HG02938 (cell line): ENCODE measurements around the gene DPYSL5.

Source experiments
- ATAC-seq: cut with Tn5 transposase; IDR thresholded peaks from one replicate; pipeline ENCODE4 v1.9.1; 2021; ENCODE audit warnings: mild to moderate bottlenecking, moderate library complexity; ENCODE audit not compliant: unreplicated experiment

Gene DPYSL5

GRCh38 chr2:26924731-26925099, 76.8 kb downstream of the DPYSL5 start:
- no peak for ATAC-seq

- ATAC-seq = no peak
Observed at GRCh38 chr2:26925100-26925791, 77.3 kb downstream of the DPYSL5 start.

GRCh38 chr2:26927221-26927620, 79.3 kb downstream of the DPYSL5 start:
- ATAC-seq = no peak

- no peak for ATAC-seq
Observed at GRCh38 chr2:26932974-26933373, 85.0 kb downstream of the DPYSL5 start.

- no peak for ATAC-seq
Observed at GRCh38 chr2:26933431-26934334, 85.8 kb downstream of the DPYSL5 start.

GRCh38 chr2:26934335-26934724, 86.4 kb downstream of the DPYSL5 start:
- ATAC-seq = no peak

GRCh38 chr2:26934985-26935384, 87.1 kb downstream of the DPYSL5 start:
- no peak for ATAC-seq

- ATAC-seq = no peak
Observed at GRCh38 chr2:26936855-26937254, 88.9 kb downstream of the DPYSL5 start.

GRCh38 chr2:26938399-26939118, 90.6 kb downstream of the DPYSL5 start:
- ATAC-seq = no peak

GRCh38 chr2:26940001-26940400, 92.1 kb downstream of the DPYSL5 start:
- no peak for ATAC-seq

- no peak for ATAC-seq
Observed at GRCh38 chr2:26941486-26941885, 93.6 kb downstream of the DPYSL5 start.

- ATAC-seq = no peak
Observed at GRCh38 chr2:26942543-26943295, 94.8 kb downstream of the DPYSL5 start.

GRCh38 chr2:26945991-26946750, 98.2 kb downstream of the DPYSL5 start:
- no peak for ATAC-seq

- no peak for ATAC-seq
Observed at GRCh38 chr2:26946841-26947784, 99.2 kb downstream of the DPYSL5 start.

GRCh38 chr2:26948800-26949199, 100.9 kb downstream of the DPYSL5 start:
- ATAC-seq = no peak

GRCh38 chr2:26950246-26950645, 102.3 kb downstream of the DPYSL5 start:
- ATAC-seq = no peak

- no peak for ATAC-seq
Observed at GRCh38 chr2:26951236-26951635, 103.3 kb downstream of the DPYSL5 start.

- no peak for ATAC-seq
Observed at GRCh38 chr2:26952374-26952773, 104.4 kb downstream of the DPYSL5 start.

GRCh38 chr2:26954135-26954534, 106.2 kb downstream of the DPYSL5 start:
- no peak for ATAC-seq
